Esophagus muscularis mucosa (tissue), 4 donors: Measurements from ENCODE around the gene RNASE7. TPM values are rescaled to one million over a fixed set of nuclear protein-coding genes. Genes with fewer than 3 reads are reported as not detected.

Experiments
- DNase-seq: peaks from one replicate; pipeline ENCODE4 v3.0.0-alpha.2; 2017; ENCODE audit errors: extremely low spot score
- H3K27ac ChIP-seq, 4 donors: fragments of 200-600 bp; sonication (generic); replicated peaks in 1 of 4; 1 replicate in 3 of 4; 2 replicates in 1 of 4; pipeline ENCODE4 v1.5.1; 2016 to 2019; ENCODE audit warnings: mild to moderate bottlenecking in 1 of 4
- H3K27me3 ChIP-seq, 4 donors: fragments of 200-600 bp; sonication (generic); one replicate each; pipeline versions ENCODE4 v1.5.1 to v1.6.0; 2016 to 2019
- H3K36me3 ChIP-seq, 4 donors: fragments of 200-600 bp; sonication (generic); one replicate each; pipeline ENCODE4 v1.5.1; 2016 to 2019
- H3K4me1 ChIP-seq, 4 donors: fragments of 200-600 bp; sonication (generic); one replicate each; pipeline ENCODE4 v1.5.1; 2016 to 2019
- H3K4me3 ChIP-seq, 4 donors: fragments of 200-600 bp; sonication (generic); 1 replicate in 2 of 4; 2 replicates in 2 of 4; pipeline ENCODE4 v1.5.1; 2016 to 2019; ENCODE audit warnings: mild to moderate bottlenecking in 4 of 4, moderate library complexity in 1 of 4
- H3K9me3 ChIP-seq, 4 donors: fragments of 200-600 bp; sonication (generic); 1 replicate in 3 of 4; 2 replicates in 1 of 4; pipeline ENCODE4 v1.5.1; 2016 to 2019
- CTCF ChIP-seq, 3 experiments: fragments of 200-600 bp in 2 of 3; fragments of 450-650 bp in 1 of 3; sonication (generic) in 2 of 3; IDR thresholded peaks; one replicate each; pipeline ENCODE4 v1.5.1; 2017 to 2019; ENCODE audit warnings: antibody characterized with exemption in 3 of 3, mild to moderate bottlenecking in 2 of 3, moderate library complexity in 1 of 3
- EP300 ChIP-seq: sonication (generic); formaldehyde crosslinking; IDR thresholded peaks from one replicate; pipeline ENCODE4 v1.6.1; 2017; ENCODE audit warnings: antibody characterized with exemption
- POLR2A ChIP-seq: fragments of 450-650 bp; IDR thresholded peaks from one replicate; pipeline ENCODE4 v1.6.1; 2017; ENCODE audit warnings: antibody characterized with exemption, moderate library complexity, mild to moderate bottlenecking, low read depth
- POLR2AphosphoS5 ChIP-seq, 2 donors: sonication (generic); formaldehyde crosslinking; IDR thresholded peaks; one replicate each; pipeline ENCODE4 v1.6.1; 2017; ENCODE audit warnings: antibody characterized with exemption in 2 of 2
- WGBS: methylation state at CpG from one replicate; pipeline ENCODE4 v1.1.5; 2018; 5-methylcytosine and 5-hydroxymethylcytosine counted together
- intact Hi-C: fragments of 100-400 bp; cut with DNase I; formaldehyde crosslinking; loops from one replicate; pipeline ENCODE4 v1.15.1; 2023
- total RNA-seq, 4 donors: library from RNA; depleted of rRNA; stranded (reverse); fragments of >200 nt; gene quantifications; one replicate each; pipeline versions ENCODE4 v1.1.0 to v1.2.1, GENCODE V29; 2016

The RNASE7 gene
- total RNA-seq, 4 donors from 2014 or later, result not detected

GRCh38 chr14:21092273-21093011 is 50.3 kb downstream of the RNASE7 start:
- peaks cover 13 to 71% (median 59%) of the 10 kb centered on the region in 4 donors for H3K4me1 ChIP-seq

GRCh38 chr14:21093018-21093417 is 50.9 kb downstream of the RNASE7 start:
- peak overlapping the region in 2 of 4 donors; percentile 11 to 28 for H3K27ac ChIP-seq
- no peak overlapping the region for H3K4me3 ChIP-seq
- no peaks in the 10 kb centered on the region for H3K27me3 ChIP-seq
- peaks cover 16 to 70% (median 59%) of the 10 kb centered on the region in 4 donors for H3K4me1 ChIP-seq
- TF ChIP-seq POLR2A (no peak), EP300 (no peak), POLR2AphosphoS5 (IDR thresholded peaks at IDR 0.05) (no peak), CTCF (IDR thresholded peaks at IDR 0.05) (no peak)
- no peak for DNase-seq
- peaks cover 32 to 53% (median 42%) of the 10 kb centered on the region in 4 donors for H3K36me3 ChIP-seq
- WGBS, result 74% methylated on average over 23 of the region's 36 CpGs
- intact Hi-C loops, result loop anchor here (2.0 to 10.0 kb wide), 3 partner anchors 22 to 172 kb away; partner anchors contain the start of genes ARHGEF40 and HNRNPC
- H3K9me3 ChIP-seq, result no peaks in the 10 kb centered on the region

More at GRCh38 chr14:21092273-21093011, 50.3 kb downstream of the RNASE7 start:
- DNase-seq, result no peak
- peaks cover 32 to 57% (median 45%) of the 10 kb centered on the region in 4 donors for H3K36me3 ChIP-seq
- intact Hi-C loops, result loop anchor here (1.0 to 10.0 kb wide), 4 partner anchors 12 to 172 kb away; partner anchors contain the start of genes ARHGEF40 and HNRNPC
- H3K9me3 ChIP-seq, result no peaks in the 10 kb centered on the region
- H3K27me3 ChIP-seq, result no peaks in the 10 kb centered on the region
- WGBS, result 26% methylated on average over 28 of the region's 59 CpGs
- H3K4me3 ChIP-seq, result no peak overlapping the region
- H3K27ac ChIP-seq, result peak overlapping the region; percentile 28 to 70 (median 38)
- TF ChIP-seq POLR2A, result peak; percentile 28
- TF ChIP-seq POLR2AphosphoS5 (IDR thresholded peaks at IDR 0.05), result peak; percentile 48 to 84
- peak in 2 of 3 experiments; percentile 100 for TF ChIP-seq CTCF (IDR thresholded peaks at IDR 0.05)
- TF ChIP-seq EP300, result no peak

Other genes starting within 250 kb of the RNASE7 start
- gene RNASE1, start 239.5 kb upstream of the RNASE7 start, total RNA-seq, result 100 to 1,000 TPM; 270 to 766 (median 341) TPM
- gene RNASE3, start 151.0 kb upstream of the RNASE7 start, total RNA-seq, result under 1 TPM in 2 of 4 donors, not detected in 2; 0.52 to 0.83 TPM
- 1 to 10 TPM in 3 of 4 donors, not detected in 1; 1.7 to 3.8 (median 2.1) TPM for gene RNASE2, start 86.9 kb upstream of the RNASE7 start, total RNA-seq
- gene METTL17, start 52.4 kb upstream of the RNASE7 start, total RNA-seq, result 10 to 100 TPM; 39.8 to 57.4 (median 41.7) TPM
- gene SLC39A2, start 43.1 kb upstream of the RNASE7 start, total RNA-seq, result not detected
- gene NDRG2, start 17.3 kb upstream of the RNASE7 start, total RNA-seq, result 100 to 1,000 TPM; 175 to 222 (median 201) TPM
- gene TPPP2, start 12.1 kb upstream of the RNASE7 start, total RNA-seq, result not detected
- not detected for gene RNASE13, start 7.6 kb upstream of the RNASE7 start, total RNA-seq
- gene RNASE8, start 15.5 kb downstream of the RNASE7 start, total RNA-seq, result not detected
- 10 to 100 TPM; 19.4 to 47.3 (median 27.0) TPM for gene ARHGEF40, start 27.9 kb downstream of the RNASE7 start, total RNA-seq
- gene ZNF219, start 56.3 kb downstream of the RNASE7 start, total RNA-seq, result 100 to 1,000 TPM in 2 of 4 donors, 10 to 100 TPM in 2; 64.4 to 116 (median 94.3) TPM
- gene TMEM253, start 58.7 kb downstream of the RNASE7 start, total RNA-seq, result under 1 TPM in 1 of 4 donors, not detected in 3; 0.23 TPM
- not detected for gene OR5AU1, start 113.7 kb downstream of the RNASE7 start, total RNA-seq
- gene HNRNPC, start 227.1 kb downstream of the RNASE7 start, total RNA-seq, result 100 to 1,000 TPM; 260 to 396 (median 292) TPM
- not detected for gene RPGRIP1, start 237.7 kb downstream of the RNASE7 start, total RNA-seq